GM20431 (cell line): Measurements from ENCODE around the gene GRAMD4.
"Not testable (repeated sequence)": the region's sequence is repeated elsewhere in the genome, so short reads cannot be mapped to it uniquely, and the experiment has no call there.

Experiments
- in situ Hi-C: fragments of 300-500 bp; cut with MseI, MboI; formaldehyde crosslinking; loops from one replicate; pipeline ENCODE4 v1.15.0; 2020; ENCODE audit warnings: low sequenced_read_pairs; ENCODE audit not compliant: unreplicated experiment

Gene GRAMD4

DNA sequence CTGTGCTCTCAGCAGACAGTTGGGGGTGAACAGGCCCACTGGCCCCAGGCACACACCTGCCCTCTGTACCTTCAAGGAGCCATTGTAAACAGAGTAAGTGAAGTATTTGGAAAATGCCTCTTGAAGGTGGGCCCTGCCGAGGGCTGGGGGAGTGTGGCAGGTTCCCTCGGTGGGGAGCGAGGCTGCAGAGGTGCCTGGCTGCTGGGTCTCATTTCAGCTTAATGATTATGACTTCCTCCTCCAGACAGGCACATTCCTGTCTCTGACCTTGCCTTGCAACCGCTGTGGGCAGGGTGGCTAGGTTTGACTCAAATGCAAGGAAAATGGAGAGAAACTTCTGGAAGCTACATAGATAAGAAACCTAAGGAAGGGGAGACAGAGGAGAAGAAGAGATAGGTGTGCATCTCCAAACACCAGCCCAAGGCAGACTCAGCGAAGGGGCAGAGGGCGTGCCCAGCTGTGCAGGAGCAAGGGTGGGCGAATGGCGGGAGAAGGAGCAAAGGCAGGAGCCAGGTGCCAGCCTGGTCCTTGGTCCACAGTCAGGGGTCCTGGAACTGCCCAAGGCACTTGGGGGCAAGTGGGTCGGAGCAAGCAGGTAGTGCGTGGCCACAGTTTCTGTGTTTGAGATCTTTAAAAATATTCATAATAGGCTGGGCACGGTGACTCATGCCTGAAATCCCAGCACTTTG, 14.0 kb downstream of the GRAMD4 start:
- in situ Hi-C loops, result no loop called here

DNA sequence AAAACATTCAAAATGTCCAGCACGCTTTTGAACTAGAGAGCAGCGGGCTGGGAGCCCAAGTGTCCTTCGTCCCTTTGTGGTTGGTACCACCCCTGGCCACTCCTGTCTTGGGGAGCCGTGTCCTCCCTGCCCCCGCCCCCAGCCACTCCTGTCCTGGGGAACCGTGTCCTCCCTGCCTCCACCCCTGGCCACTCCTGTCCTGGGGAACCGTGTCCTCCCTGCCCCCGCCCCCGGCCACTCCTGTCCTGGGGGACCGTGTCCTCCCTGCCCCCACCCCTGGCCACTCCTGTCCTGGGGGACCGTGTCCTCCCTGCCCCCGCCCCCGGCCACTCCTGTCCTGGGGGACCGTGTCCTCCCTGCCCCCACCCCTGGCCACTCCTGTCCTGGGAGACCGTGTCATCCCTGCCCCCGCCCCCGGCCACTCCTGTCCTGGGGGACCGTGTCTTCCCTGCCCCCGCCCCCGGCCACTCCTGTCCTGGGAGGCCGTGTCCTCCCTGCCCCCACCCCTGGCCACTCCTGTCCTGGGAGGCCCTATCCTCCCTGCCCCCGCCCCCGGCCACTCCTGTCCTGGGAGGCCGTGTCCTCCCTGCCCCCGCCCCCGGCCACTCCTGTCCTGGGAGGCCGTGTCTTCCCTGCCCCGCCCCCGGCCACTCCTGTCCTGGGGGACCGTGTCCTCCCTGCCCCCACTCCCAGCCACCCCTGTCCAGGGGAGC, 14.9 kb downstream of the GRAMD4 start:
- in situ Hi-C loops, result not testable (repeated sequence)

GRCh38 chr22:46635756-46636155, 15.6 kb downstream of the GRAMD4 start:
- in situ Hi-C loops, result no loop called here

GRCh38 chr22:46636221-46637002, 16.2 kb downstream of the GRAMD4 start:
- in situ Hi-C loops, result no loop called here

GRCh38 chr22:46637711-46638600, 17.8 kb downstream of the GRAMD4 start:
- in situ Hi-C loops, result no loop called here

- in situ Hi-C loops, result no loop called here
Measured at GRCh38 chr22:46638601-46639431, 18.6 kb downstream of the GRAMD4 start.

DNA sequence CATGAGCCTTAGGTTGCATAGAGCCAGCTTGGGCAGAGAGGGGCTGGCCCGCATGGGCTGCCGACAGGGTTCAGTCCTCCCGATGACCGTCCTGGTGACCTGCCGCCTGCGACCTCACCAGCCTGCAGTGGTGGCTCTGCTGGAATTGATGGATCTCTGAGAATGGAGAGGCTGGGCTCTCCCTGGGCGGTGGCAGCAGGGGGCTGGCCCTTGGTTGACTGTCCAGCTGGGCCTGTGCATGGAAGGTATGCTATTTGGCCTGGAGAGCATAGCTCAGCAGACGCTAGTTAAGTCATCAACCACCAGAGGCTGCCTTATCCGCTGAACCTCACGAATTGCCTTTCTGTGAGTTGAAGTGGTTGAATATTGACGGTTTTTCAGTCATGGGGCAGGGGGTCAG, 19.7 kb downstream of the GRAMD4 start:
- in situ Hi-C loops, result no loop called here

GRCh38 chr22:46640293-46641055, 20.3 kb downstream of the GRAMD4 start:
- in situ Hi-C loops, result no loop called here

DNA sequence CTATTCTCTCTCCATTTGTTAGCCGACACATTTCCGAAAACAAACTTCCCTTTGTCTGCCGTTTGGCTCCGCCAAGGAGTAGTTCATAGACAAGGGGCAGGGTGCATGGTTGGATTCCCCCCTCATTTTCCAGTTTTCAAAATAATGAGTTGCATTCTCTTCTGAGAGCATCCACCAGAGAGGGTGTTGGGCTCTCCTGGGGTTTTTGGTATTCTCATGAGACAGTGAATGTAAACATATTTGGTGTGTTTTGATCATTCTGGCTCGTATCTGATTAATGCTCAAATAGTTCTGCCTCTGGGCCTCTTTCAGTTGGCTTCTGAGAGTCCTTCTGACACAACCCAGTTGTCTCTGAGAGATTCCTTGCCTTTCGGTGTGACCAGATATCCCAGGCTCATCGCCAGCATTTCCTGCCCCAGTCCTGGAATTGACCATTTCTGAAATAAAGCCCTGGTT, 21.7 kb downstream of the GRAMD4 start:
- in situ Hi-C loops, result no loop called here

DNA sequence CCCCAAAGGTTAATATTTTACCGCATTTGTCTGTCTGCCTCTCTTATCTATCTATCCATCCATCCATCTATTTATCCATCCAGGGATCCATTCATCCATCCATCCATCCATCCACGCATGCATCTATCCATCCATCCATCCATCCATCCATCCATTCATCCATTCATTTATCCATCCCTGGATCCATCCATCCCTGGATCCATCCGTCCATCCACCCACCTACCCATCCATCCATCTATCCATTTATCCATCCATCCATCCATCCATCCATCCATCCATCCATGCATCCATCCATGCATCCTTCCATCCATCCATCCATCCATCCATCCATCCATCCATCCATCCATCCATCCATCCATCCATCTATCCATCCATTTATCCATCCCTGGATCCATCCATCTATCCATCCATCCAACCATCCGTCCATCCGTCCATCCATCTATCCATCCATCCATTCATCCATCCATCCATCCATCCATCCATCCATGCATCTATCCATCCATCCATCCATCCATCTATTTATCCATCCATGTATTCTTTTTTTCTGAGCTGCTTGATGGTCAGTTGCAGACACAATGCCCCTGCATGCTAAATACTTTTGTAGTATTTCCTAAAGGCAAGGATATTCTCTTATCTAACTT, 22.8 kb downstream of the GRAMD4 start:
- in situ Hi-C loops, result not testable (repeated sequence)

DNA sequence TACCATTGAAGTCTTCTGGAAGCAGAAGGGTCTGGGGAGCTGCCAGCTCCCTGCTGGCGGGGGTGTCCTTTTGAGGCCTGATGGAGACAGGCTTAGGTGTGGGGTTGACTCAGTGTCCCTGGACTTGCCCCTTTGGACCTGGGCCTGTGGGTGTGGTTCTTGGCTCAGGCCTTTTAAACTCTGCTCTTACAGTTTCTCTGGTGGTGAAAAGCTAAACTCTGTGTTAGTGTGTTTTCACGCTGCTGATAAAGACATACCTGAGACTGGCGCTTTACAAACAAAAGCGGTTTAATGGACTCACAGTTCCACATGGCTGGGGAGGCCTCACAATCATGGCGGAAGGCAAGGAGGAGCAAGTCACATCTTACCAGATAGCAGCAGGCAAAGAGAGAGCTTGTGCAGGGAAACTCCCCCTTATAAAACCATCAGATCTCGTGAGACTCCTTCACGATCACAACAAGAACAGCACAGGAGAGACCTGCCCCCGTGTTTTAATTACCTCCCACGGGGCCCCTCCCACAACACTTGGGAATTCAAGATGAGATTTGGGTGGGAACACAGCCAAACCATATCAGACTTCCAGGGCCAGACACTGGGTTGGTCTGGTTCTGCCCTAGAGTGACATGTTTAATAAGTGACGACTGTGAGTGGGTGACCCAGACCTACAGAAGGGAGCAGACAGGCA, 26.5 kb downstream of the GRAMD4 start:
- in situ Hi-C loops, result no loop called here

- in situ Hi-C loops, result not testable (repeated sequence)
Measured at GRCh38 chr22:46648225-46648820, 28.1 kb downstream of the GRAMD4 start.

GRCh38 chr22:46649141-46650077, 29.2 kb downstream of the GRAMD4 start:
- in situ Hi-C loops, result no loop called here

DNA sequence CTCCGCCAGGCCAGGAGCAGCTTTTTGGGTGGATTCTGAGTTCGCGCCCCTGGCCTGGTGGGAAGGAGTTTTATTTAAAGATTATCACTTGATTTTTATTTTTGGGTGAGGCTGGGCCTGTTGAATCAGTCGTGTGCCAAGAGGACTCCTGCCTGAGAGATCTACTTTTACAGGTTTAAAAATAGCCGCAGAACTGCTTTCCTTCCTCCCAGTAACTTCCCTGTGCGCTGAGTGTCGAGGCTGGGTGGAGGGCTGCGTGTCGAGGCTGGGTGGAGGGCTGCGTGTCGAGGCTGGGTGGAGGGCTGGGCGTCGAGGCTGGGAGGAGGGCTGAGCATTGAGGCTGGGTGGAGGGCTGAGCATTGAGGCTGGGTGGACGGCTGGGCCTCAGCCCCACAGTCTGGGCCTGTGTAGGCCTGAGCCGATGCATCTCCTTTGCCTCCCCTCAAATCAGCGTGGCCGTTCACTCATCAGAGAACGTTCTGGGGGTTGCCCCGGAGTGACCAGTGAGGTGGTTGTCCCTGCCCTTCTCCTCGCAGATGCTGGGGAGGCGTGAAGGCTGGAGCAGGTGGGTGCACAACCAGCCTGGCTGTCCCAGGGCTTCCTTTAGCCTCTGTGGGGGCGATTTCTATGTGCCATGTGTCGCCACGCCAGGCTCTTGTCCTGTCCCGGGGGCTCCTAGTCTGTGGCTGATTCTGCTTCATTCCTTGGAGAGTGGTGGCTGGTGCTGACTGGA, 30.1 kb downstream of the GRAMD4 start:
- in situ Hi-C loops, result no loop called here

GRCh38 chr22:46651316-46651715, 31.1 kb downstream of the GRAMD4 start:
- in situ Hi-C loops, result no loop called here
